Colonic mucosa (tissue), 4 donors: Measurements from ENCODE around the gene MAGEB1. TPM values are rescaled to one million over a fixed set of nuclear protein-coding genes. Genes with fewer than 3 reads are reported as not detected.

Experiments used
- DNase-seq: peaks from one replicate; pipeline ENCODE4 v3.0.0-alpha.2; 2020
- H3K27ac ChIP-seq: fragments of 200-600 bp; one replicate; pipeline ENCODE4 v1.8.0; 2021
- H3K27me3 ChIP-seq: fragments of 200-600 bp; one replicate; pipeline ENCODE4 v1.8.0; 2021
- H3K36me3 ChIP-seq: fragments of 200-600 bp; one replicate; pipeline ENCODE4 v1.8.0; 2021
- H3K4me1 ChIP-seq: fragments of 200-600 bp; one replicate; pipeline ENCODE4 v1.8.0; 2021; ENCODE audit warnings: mild to moderate bottlenecking
- H3K4me3 ChIP-seq: fragments of 200-600 bp; one replicate; pipeline ENCODE4 v1.8.0; 2021
- H3K9ac ChIP-seq, 2 donors: one replicate each; pipeline ENCODE4 v1.7.0; 2013; ENCODE audit warnings: control low read depth in 2 of 2, low read depth in 2 of 2, low read length in 2 of 2
- H3K9me3 ChIP-seq: fragments of 200-600 bp; one replicate; pipeline ENCODE4 v1.8.0; 2021
- CTCF ChIP-seq: fragments of 200-600 bp; IDR thresholded peaks from one replicate; pipeline ENCODE4 v1.8.0; 2022; ENCODE audit warnings: antibody characterized with exemption, mild to moderate bottlenecking
- intact Hi-C: fragments of 100-400 bp; cut with DNase I; formaldehyde crosslinking; loops from one replicate; pipeline ENCODE4 v1.14.1; 2022
- total RNA-seq, 2 donors: library from RNA; stranded (reverse); fragmentation: NEBNext Ultra II Directional in 1 of 2; extraction: Animal tissue kit (Norgen Biotek cat#: 25700) in 1 of 2; gene quantifications; one replicate each; pipeline ENCODE4 v1.2.1, GENCODE V29; 2021
- donor health status: healthy.
- donor health status: DM: no; HTN: no; CAD: no.
- donor health status: DM: no; HTN: no; CAD: no.

The MAGEB1 gene
- total RNA-seq: not detected

GRCh38 chrX:30246769-30247489 lies at the start of gene MAGEB1:
Gene MAGEB1 (plus strand): TSS chrX:30247146. CDS start chrX:30250494, 3,348 bp downstream.
- H3K4me3 ChIP-seq: no peak within 1 kb of the TSS
- no peak for TF ChIP-seq CTCF
- intact Hi-C loops: no loop called here

DNA sequence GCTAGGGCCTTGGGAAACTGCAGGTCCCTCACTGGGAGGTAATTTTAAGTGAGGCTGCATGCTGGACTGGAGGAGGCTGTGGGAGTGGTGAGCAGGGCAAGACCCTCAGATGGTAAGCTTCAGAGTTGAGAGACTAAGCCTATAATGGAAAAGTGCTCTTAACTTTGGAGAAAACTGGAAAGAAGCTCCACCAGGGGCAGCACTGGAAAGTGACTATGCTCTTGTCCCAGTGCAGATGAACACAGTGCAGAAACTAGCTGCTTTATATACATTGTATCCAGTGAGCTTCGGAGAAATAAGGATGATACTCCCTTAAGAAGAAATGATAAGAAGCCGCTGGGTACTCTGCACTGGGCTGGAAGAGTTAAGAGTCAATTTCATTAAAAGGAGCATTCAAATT lies 34.8 kb upstream of the MAGEB1 start:
- no peak for DNase-seq
- Histone ChIP-seq H3K27ac (no peak overlapping the region), H3K27me3 (no peaks in the 10 kb centered on the region), H3K4me3 (no peak overlapping the region), H3K4me1 (no peaks in the 10 kb centered on the region), H3K9ac (no peak overlapping the region), H3K9me3 (no peaks in the 10 kb centered on the region), H3K36me3 (no peaks in the 10 kb centered on the region)
- intact Hi-C loops: no loop called here
- TF ChIP-seq CTCF: no peak

More at GRCh38 chrX:30246769-30247489, at the start of gene MAGEB1:
- Histone ChIP-seq H3K4me1 (no peaks in the 10 kb centered on the region), H3K27ac (no peak within 1 kb of the TSS), H3K9me3 (no peaks in the 10 kb centered on the region), H3K9ac (no peak within 1 kb of the TSS), H3K27me3 (no peaks in the 10 kb centered on the region), H3K36me3 (no peaks in the 10 kb centered on the region)
- DNase-seq: no peak

DNA sequence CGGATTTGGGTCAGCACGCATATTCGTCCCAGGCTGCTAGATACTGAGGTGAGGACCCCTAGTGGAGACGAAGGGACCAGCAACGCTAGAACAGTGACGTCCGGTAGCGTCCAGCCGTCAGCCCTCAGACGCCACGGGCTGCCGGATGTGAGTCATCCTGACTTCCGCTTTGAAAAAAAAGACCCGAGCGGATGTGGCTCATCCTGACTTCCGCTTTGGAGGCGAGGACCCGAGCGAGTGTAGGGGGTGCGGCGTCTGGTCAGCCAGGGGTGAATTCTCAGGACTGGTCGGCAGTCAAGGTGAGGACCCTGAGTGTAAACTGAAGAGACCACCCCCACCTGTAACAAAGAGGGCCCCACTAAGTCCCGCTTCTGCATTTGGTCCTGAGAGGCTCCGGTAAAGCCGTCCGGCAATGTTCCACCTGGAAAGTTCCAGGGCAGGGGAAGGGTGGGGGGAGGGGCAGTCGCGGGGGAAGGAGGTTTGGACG lies 31.5 kb upstream of the MAGEB1 start, which contains the start of gene MAGEB2:
Gene MAGEB2, plus strand, starts transcription at position 207 of the 487 bp plus-strand sequence. CDS start 3,018 bp downstream, outside the sequence.
- no peaks in the 10 kb centered on the region for H3K4me1 ChIP-seq
- H3K4me3 ChIP-seq: no peak within 1 kb of the TSS
- H3K9ac ChIP-seq: no peak within 1 kb of the TSS
- no peak within 1 kb of the TSS for H3K27ac ChIP-seq
- DNase-seq: no peak
- H3K36me3 ChIP-seq: no peaks in the 10 kb centered on the region
- H3K9me3 ChIP-seq: no peaks in the 10 kb centered on the region
- no peak for TF ChIP-seq CTCF
- no peaks in the 10 kb centered on the region for H3K27me3 ChIP-seq
- intact Hi-C loops: no loop called here

GRCh38 chrX:30217465-30217864 lies 29.5 kb upstream of the MAGEB1 start:
- Histone ChIP-seq H3K4me3 (no peak overlapping the region), H3K27ac (no peak overlapping the region), H3K9me3 (no peaks in the 10 kb centered on the region), H3K36me3 (no peaks in the 10 kb centered on the region), H3K9ac (no peak overlapping the region), H3K27me3 (no peaks in the 10 kb centered on the region), H3K4me1 (no peaks in the 10 kb centered on the region)
- TF ChIP-seq CTCF: no peak
- DNase-seq: no peak
- intact Hi-C loops: no loop called here

DNA sequence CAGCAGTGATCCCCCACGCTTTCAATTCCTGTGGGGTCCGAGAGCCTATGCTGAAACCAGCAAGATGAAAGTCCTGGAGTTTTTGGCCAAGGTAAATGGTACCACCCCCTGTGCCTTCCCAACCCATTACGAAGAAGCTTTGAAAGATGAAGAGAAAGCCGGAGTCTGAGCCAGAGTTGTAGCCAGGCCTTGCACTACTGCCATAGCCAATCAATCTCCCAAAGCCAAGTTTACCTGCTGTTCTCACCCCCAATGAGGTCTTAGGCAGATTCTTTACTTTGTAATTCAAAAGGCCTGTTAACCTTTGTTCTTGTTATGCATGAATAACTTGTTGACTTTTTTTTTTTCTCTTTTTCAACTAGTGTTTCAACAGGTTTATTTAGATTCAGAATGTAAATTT lies 27.6 kb upstream of the MAGEB1 start:
- H3K4me3 ChIP-seq: no peak overlapping the region
- no peak for TF ChIP-seq CTCF
- intact Hi-C loops: no loop called here

More for the DNA sequence above, 27.6 kb upstream of the MAGEB1 start:
- Histone ChIP-seq H3K9ac (no peak overlapping the region), H3K4me1 (no peaks in the 10 kb centered on the region), H3K9me3 (no peaks in the 10 kb centered on the region), H3K27me3 (no peaks in the 10 kb centered on the region), H3K27ac (no peak overlapping the region), H3K36me3 (no peaks in the 10 kb centered on the region)
- DNase-seq: no peak
